ACC112 (cell line): ENCODE measurements around the gene WWTR1.

Experiments
- H2AFZ ChIP-seq: fragments of 200-600 bp; sonication (generic); one replicate; pipeline ENCODE4 v1.6.0; 2017; ENCODE audit warnings: antibody characterized with exemption, low read length; ENCODE audit not compliant: unreplicated experiment
- H3K27ac ChIP-seq: fragments of 200-600 bp; sonication (generic); 2 replicates; pipeline ENCODE4 v1.5.1; 2014; ENCODE audit warnings: low read depth, mild to moderate bottlenecking, antibody characterized with exemption, low read length, moderate library complexity
- H3K27me3 ChIP-seq: fragments of 200-600 bp; sonication (generic); 2 replicates; pipeline ENCODE4 v1.6.1; 2014; ENCODE audit warnings: mild to moderate bottlenecking, antibody characterized with exemption, low read length, moderate library complexity, mixed read lengths; ENCODE audit not compliant: insufficient read depth
- H3K36me3 ChIP-seq: fragments of 200-600 bp; sonication (generic); 2 replicates; pipeline ENCODE4 v1.6.1; 2016; ENCODE audit warnings: mild to moderate bottlenecking, antibody characterized with exemption, low read length, moderate library complexity, mixed read lengths; ENCODE audit not compliant: insufficient read depth
- H3K4me1 ChIP-seq: fragments of 200-600 bp; sonication (generic); one replicate; pipeline ENCODE4 v1.6.1; 2016; ENCODE audit warnings: low read length, mixed read lengths; ENCODE audit not compliant: insufficient read depth, unreplicated experiment, control insufficient read depth
- H3K4me3 ChIP-seq: fragments of 200-600 bp; sonication (generic); 2 replicates; pipeline ENCODE4 v1.5.1; 2014; ENCODE audit warnings: mild to moderate bottlenecking, low read depth, low read length
- H3K79me2 ChIP-seq: fragments of 200-600 bp; sonication (generic); one replicate; pipeline ENCODE4 v1.6.0; 2016; ENCODE audit warnings: low read length; ENCODE audit not compliant: control insufficient read depth, unreplicated experiment, insufficient read depth

WWTR1 gene

DNA sequence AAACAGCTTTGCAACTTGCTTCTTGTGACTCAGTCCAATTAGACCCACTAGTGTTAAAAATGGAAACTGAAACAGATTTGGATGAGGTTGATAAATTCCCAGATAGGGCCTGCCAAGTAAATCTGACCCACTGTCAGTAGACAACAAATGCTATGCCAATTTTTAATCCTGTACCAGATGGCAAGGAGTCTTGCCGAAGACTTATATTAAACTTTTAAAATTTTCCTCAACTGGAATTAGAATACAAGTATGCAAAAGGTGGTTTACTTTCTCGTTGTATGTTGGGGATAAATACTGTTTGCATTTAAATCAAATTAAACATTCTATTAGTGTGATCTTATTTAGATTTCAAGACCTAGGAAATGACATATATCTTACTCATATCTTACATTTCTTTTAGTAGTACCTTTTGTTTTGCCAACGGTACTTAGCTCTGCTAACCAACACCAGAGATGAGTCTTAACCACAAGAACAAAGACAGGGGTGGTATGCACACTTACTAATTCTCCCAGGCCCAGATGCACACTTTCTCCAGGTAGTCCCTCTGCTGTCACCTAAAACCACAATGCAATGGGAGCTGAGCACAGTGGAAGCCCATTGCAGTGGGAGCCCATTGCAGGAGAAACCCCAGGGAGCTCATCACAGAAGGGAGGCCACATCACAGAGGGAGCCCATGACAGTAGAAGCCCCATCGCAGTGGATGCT lies 77.8 kb downstream of the WWTR1 start:
- Histone ChIP-seq H3K79me2 (peaks cover 63% of the 10 kb centered on the region), H3K4me1 (peaks cover 90% of the 10 kb centered on the region), H2AFZ (no peak overlapping the region), H3K36me3 (no peaks in the 10 kb centered on the region), H3K27me3 (no peaks in the 10 kb centered on the region), H3K27ac (peak overlapping the region; percentile 100), H3K4me3 (peak overlapping the region; percentile 57)

DNA sequence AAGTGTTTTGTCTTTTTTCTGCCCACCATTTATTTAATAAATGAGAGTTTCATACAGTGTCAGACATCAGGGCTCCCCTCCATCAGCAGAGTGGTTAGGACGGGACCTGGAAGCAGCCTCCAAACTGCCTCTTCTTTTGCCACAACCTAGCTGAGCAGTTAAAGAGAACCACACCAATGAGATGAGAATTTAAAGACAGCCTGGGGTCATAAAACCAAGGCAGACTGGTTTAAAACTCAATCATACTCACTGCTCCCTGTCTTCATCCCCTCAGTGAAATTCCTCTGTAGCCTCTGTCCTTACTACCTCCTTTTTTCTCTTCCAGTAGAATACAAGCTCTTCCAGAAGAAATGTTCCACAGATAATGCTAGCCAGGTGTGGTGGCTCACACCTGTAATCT lies 78.7 kb downstream of the WWTR1 start:
- H3K4me1 ChIP-seq, result peaks cover 88% of the 10 kb centered on the region
- H3K4me3 ChIP-seq, result peak overlapping the region; percentile 57
- H3K27ac ChIP-seq, result peak overlapping the region; percentile 100
- no peaks in the 10 kb centered on the region for H3K27me3 ChIP-seq
- H2AFZ ChIP-seq, result no peak overlapping the region
- no peaks in the 10 kb centered on the region for H3K36me3 ChIP-seq
- peaks cover 59% of the 10 kb centered on the region for H3K79me2 ChIP-seq

DNA sequence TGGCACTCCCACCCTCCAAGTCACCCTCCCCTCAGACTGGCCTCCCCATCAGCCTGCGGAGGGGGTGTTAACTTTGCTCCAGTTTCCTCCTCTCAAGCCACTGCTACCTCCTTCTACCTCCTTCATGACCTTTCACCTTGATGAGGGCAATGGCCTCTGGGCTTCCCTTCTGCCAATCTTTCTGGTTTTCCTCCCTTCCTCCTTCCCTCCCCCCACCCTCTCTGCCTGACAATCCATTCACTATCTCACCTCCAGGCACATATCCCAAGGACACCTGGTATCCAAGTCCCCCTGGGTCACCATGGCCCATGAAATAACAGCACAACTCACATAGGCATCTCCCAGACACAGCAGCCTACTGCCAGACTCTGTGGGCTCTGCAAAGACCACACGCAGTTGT lies 80.0 kb downstream of the WWTR1 start:
- Histone ChIP-seq H3K27me3 (no peaks in the 10 kb centered on the region), H3K4me1 (peaks cover 94% of the 10 kb centered on the region), H2AFZ (no peak overlapping the region), H3K36me3 (no peaks in the 10 kb centered on the region), H3K79me2 (peaks cover 58% of the 10 kb centered on the region), H3K27ac (peak overlapping the region; percentile 100), H3K4me3 (no peak overlapping the region)

DNA sequence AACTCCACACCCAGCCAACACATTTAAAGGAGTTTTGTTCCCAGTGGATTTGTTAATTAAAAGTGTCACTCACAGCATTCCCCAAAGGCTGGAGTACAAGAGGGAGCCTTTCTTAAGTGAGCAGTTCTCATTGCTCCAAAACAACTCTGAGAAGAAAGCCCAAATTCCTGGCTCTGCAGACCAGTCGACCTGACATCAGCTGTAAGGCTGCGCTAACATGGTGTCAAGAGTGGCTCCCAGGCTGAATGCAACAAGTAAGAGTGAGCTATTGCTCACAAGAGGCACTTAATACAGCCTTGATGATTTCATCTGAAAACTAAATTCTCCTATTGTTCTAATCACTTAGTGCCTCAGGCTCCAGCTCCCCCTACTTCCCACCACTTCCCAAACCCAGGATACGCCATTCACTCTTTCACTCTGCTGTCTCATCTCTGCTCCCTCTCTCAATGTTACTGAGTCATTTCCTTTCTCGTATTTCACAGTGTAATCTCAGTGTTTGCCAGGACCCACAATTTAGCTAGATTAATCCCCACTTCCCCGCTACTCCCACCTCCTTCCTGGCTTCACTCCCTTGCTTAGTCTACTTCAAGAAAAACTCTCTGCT lies 81.8 kb downstream of the WWTR1 start:
- no peak overlapping the region for H2AFZ ChIP-seq
- peaks cover 94% of the 10 kb centered on the region for H3K4me1 ChIP-seq

DNA sequence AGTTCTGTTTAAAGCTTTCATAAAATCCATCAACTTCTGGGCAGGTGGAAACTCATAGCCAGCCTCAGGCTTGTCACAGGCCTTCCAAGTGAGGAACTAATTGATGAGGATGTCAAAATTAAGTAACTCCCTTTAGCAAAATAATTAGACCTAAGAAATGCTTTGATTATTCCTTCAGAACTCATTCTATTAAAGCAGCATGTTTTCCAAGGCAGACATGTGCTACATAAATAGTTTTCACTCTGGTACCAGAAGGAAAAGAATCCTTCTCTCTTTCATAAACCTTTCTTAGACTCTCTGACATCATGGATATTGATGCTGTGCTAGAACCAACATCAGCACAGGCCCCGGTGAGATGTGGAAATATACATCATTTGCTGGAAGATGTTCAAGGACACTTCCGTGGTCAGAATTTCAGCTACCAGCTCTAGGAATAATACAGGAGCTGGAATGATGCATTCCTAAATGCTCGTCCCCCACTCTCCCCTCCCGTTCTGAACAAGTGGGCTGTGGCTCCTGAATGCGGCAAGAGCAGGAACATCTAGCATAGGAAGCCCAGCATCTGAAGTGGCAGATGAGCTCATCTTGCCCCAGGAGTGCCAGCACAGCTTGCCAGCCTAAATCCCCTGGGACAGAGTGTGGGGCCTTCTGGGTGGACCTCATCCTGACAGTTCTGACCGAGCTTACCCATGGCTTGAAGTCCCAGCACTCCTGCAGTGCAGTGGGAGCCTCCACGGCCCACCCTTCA lies 82.4 kb downstream of the WWTR1 start:
- Histone ChIP-seq H3K27me3 (no peaks in the 10 kb centered on the region), H3K27ac (peak overlapping the region; percentile 100), H3K4me1 (peaks cover 87% of the 10 kb centered on the region), H2AFZ (no peak overlapping the region), H3K36me3 (no peaks in the 10 kb centered on the region), H3K4me3 (peak overlapping the region; percentile 66), H3K79me2 (peaks cover 65% of the 10 kb centered on the region)

More for the DNA sequence above, 81.8 kb downstream of the WWTR1 start:
- Histone ChIP-seq H3K27ac (peak overlapping the region; percentile 100), H3K36me3 (no peaks in the 10 kb centered on the region), H3K27me3 (no peaks in the 10 kb centered on the region), H3K4me3 (peak overlapping the region; percentile 66), H3K79me2 (peaks cover 68% of the 10 kb centered on the region)

DNA sequence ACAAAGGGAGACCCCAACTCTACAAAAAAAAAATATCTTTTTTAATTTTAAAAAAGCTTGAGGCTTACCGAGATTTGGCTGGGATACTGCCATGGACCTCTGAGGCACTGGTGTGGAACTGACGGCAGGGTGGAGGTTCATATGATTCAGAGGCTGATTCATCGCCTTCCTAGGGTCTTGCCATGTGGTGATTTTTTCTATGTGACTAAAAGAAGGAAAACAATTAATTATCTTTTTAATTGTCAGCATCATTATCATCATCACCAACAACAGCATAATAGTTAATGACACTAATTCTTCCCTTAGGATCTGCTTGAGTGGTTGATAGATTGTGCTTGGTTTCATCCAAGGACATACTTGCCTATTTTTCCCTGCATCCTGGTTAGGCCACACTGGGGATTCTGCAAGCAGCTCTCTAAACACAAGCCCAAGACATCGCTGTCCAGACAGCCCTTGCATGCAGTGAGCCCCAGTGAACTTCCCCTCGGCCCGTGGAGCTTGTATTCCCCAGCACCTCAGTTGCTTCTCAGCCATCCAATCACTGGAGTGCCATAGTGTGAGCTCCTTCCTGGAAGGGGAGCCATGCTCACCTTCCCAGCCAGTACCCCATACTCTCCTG lies 84.9 kb downstream of the WWTR1 start:
- H3K27me3 ChIP-seq, result no peaks in the 10 kb centered on the region
- peaks cover 63% of the 10 kb centered on the region for H3K4me1 ChIP-seq

DNA sequence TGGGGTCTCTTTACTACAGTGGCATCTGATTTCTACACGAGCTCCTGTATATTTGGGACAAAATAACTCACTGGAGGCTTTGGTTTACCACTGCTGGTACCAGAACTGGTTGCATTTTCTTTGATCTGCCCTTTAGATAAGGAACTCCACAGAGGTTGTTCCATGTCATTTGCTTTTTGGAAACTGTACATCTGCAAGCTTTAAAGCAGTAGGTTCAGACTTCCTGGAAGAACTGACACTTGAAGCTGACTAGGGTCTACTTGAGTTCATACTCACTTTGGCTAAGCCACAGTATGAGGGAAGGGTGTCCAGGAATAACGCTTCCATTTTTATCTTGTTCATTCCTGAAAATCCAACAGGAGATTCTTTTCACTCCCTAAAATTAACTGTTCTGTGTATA lies 86.4 kb downstream of the WWTR1 start:
- no peaks in the 10 kb centered on the region for H3K36me3 ChIP-seq
- peaks cover 59% of the 10 kb centered on the region for H3K4me1 ChIP-seq
- H3K27me3 ChIP-seq, result no peaks in the 10 kb centered on the region
- no peak overlapping the region for H3K4me3 ChIP-seq
- H3K79me2 ChIP-seq, result peaks cover 44% of the 10 kb centered on the region
- no peak overlapping the region for H3K27ac ChIP-seq
- no peak overlapping the region for H2AFZ ChIP-seq

More for the DNA sequence above, 84.9 kb downstream of the WWTR1 start:
- H3K36me3 ChIP-seq, result no peaks in the 10 kb centered on the region
- 0 out of 2 replicates have a peak overlapping the region, but pooled peaks have one; percentile 0 for H3K4me3 ChIP-seq
- H2AFZ ChIP-seq, result no peak overlapping the region
- peak overlapping the region; percentile 100 for H3K27ac ChIP-seq
- peaks cover 45% of the 10 kb centered on the region for H3K79me2 ChIP-seq

DNA sequence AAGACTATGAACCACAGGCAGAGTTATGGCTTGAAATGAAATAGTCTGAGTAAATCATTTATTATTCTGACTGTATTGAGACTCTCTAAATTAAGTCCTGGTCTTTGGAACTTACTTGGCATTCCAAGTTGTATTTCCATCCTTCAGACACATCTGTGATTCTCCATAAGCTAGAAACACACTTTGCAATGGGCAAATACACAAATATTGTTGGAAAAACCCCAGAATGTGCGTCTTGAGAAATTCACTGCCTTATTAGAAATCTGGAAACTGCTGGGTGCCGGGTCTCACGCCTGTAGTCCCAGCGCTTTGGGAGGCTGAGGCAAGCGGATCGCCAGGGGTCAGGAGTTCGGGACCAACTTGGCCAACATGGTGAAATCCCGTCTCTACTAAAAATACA lies 87.8 kb downstream of the WWTR1 start:
- Histone ChIP-seq H2AFZ (no peak overlapping the region), H3K79me2 (peaks cover 54% of the 10 kb centered on the region), H3K4me3 (no peak overlapping the region), H3K27me3 (no peaks in the 10 kb centered on the region), H3K36me3 (no peaks in the 10 kb centered on the region), H3K4me1 (peaks cover 47% of the 10 kb centered on the region), H3K27ac (no peak overlapping the region)

DNA sequence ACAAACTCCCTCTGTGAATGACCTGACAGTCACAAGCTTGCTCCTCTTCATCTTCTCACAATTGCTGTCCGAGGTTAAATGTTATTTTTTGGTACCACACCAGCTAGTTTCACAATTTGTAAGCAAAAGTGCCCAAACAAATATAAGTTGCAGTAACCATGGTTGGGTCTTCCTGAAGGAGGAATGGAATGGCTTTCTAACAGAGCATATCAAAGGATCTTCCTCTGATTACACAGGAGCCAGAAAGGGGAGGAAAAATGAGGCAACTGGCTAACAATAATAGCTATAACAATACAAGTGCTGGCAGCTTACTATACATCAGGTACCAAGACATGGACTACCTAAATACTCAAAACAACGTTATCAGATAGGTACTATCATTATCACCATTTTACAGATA lies 90.4 kb downstream of the WWTR1 start:
- H3K27me3 ChIP-seq, result no peaks in the 10 kb centered on the region
- H3K36me3 ChIP-seq, result peaks cover 5% of the 10 kb centered on the region; the same call in 1 of the 2 replicates
- H3K4me1 ChIP-seq, result peaks cover 24% of the 10 kb centered on the region
- H2AFZ ChIP-seq, result no peak overlapping the region
- no peak overlapping the region for H3K27ac ChIP-seq
- H3K4me3 ChIP-seq, result no peak overlapping the region
- H3K79me2 ChIP-seq, result peaks cover 54% of the 10 kb centered on the region

DNA sequence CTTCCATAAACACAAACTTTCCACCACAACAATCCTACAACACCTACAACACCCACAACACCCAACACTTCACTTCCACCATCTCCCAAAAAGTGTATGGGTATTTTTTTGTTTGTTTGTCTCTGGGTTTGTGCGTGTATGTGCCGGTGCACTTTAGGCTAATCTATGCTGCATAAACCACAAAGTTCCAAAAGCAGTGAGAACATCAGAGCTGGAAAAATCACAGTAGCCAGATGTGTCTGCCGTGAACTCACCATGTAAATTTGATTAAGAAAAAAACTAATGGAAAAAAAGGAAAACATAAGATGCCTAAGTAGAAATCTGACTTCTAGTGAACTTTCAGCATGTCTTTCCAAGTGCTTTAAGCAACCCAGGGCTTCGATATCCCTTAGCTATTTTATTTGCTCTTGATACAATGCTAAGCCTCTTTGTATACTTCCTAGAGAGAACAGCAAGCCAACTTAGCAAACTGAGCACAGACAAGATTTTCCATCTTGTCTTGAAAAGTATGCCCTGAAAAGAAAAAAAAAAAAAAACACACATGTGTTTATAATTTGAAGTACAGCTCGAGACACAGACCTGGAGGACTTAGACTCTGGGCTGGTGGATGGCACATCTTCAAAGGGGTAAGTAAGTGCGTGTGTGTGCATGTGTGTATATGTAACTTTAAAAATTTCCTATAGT lies 91.4 kb downstream of the WWTR1 start:
- Histone ChIP-seq H3K4me3 (no peak overlapping the region), H3K27ac (no peak overlapping the region), H2AFZ (no peak overlapping the region), H3K36me3 (peaks cover 7% of the 10 kb centered on the region; the same call in 1 of the 2 replicates), H3K79me2 (peaks cover 50% of the 10 kb centered on the region), H3K4me1 (peaks cover 14% of the 10 kb centered on the region), H3K27me3 (no peaks in the 10 kb centered on the region)
